ENCODE data around the gene SNX22. TPM values are rescaled to one million over a fixed set of nuclear protein-coding genes. Genes with fewer than 3 reads are reported as not detected.

SNX22 gene
- total and polyA plus RNA-seq, 9 of the 15 experiments (the other 6 are each of a cell fraction or from before 2014, with no cell fraction given), result 0.91 to 3.0 (median 2.0) TPM

GRCh38 chr15:64105113-64105704, 46.3 kb upstream of the SNX22 start (continued):
- TF ChIP-seq CEBPZ (IDR thresholded peaks at IDR 0.05; ENCODE audit: borderline replicate concordance, low read depth, low read length) (no peak), ZNF41 (CRISPR knock-in tag; conservative IDR thresholded peaks at IDR 0.05) (no peak), MCM2 (IDR thresholded peaks at IDR 0.05; ENCODE audit: low read depth) (no peak), USF1 (CRISPR knock-in tag; IDR thresholded peaks at IDR 0.05) (peak; percentile 57; the same call in 1 of the 2 replicates), PKNOX1 (IDR thresholded peaks at IDR 0.05) (peak; percentile 86), NRF1 (conservative IDR thresholded peaks at IDR 0.05 in 1 of 2, IDR thresholded peaks at IDR 0.05 in 1 of 2) (no peak), DLX4 (CRISPR knock-in tag; IDR thresholded peaks at IDR 0.05) (no peak), RBM39 (optimal IDR thresholded peaks at IDR 0.05; ENCODE audit: low read depth, low read length) (no peak), MYBL2 (IDR thresholded peaks at IDR 0.05; ENCODE audit: low read depth) (no peak), MYBL2 (CRISPR knock-in tag; IDR thresholded peaks at IDR 0.05; ENCODE audit: borderline replicate concordance) (no peak), SRF (CRISPR knock-in tag; IDR thresholded peaks at IDR 0.05) (no peak), RNF2 (IDR thresholded peaks at IDR 0.05) (no peak), PPARD (CRISPR knock-in tag; IDR thresholded peaks at IDR 0.05) (no peak), SP2 (IDR thresholded peaks at IDR 0.05; ENCODE audit: extremely low read depth, low read depth, low read length, poor library complexity, severe bottlenecking) (no peak), NKRF (IDR thresholded peaks at IDR 0.05; ENCODE audit: borderline replicate concordance) (no peak)
- TF ChIP-seq, protein P1, sequence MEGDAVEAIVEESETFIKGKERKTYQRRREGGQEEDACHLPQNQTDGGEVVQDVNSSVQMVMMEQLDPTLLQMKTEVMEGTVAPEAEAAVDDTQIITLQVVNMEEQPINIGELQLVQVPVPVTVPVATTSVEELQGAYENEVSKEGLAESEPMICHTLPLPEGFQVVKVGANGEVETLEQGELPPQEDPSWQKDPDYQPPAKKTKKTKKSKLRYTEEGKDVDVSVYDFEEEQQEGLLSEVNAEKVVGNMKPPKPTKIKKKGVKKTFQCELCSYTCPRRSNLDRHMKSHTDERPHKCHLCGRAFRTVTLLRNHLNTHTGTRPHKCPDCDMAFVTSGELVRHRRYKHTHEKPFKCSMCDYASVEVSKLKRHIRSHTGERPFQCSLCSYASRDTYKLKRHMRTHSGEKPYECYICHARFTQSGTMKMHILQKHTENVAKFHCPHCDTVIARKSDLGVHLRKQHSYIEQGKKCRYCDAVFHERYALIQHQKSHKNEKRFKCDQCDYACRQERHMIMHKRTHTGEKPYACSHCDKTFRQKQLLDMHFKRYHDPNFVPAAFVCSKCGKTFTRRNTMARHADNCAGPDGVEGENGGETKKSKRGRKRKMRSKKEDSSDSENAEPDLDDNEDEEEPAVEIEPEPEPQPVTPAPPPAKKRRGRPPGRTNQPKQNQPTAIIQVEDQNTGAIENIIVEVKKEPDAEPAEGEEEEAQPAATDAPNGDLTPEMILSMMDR (IDR thresholded peaks at IDR 0.05 in 2 of 3, conservative IDR thresholded peaks at IDR 0.05 in 1 of 3; ENCODE audit: insufficient read depth in 2 of 3, low read depth in 1 of 3, low read length in 3 of 3), result no peak
- TF ChIP-seq, protein P2, sequence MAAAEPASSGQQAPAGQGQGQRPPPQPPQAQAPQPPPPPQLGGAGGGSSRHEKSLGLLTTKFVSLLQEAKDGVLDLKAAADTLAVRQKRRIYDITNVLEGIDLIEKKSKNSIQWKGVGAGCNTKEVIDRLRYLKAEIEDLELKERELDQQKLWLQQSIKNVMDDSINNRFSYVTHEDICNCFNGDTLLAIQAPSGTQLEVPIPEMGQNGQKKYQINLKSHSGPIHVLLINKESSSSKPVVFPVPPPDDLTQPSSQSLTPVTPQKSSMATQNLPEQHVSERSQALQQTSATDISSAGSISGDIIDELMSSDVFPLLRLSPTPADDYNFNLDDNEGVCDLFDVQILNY (CRISPR knock-in tag; IDR thresholded peaks at IDR 0.05), result no peak

Measured in K562 (cell line).